DOHH2 (cell line): ENCODE data around the gene NDUFC2.

Experiments
- EZH2phosphoT487 ChIP-seq: fragments of 200-600 bp; sonication (generic); IDR thresholded peaks from 2 replicates; pipeline ENCODE4 v1.6.1; 2017; ENCODE audit warnings: borderline replicate concordance, mild to moderate bottlenecking, antibody characterized with exemption, low read length, moderate library complexity, mixed read lengths
- TF ChIP-seq, protein P1 (sequence below): fragments of 200-600 bp; sonication (generic); IDR thresholded peaks from one replicate; pipeline ENCODE4 v1.5.1; 2014; ENCODE audit warnings: antibody characterized with exemption, mild to moderate bottlenecking, low read depth, low read length; ENCODE audit not compliant: poor library complexity, severe bottlenecking

DNA sequence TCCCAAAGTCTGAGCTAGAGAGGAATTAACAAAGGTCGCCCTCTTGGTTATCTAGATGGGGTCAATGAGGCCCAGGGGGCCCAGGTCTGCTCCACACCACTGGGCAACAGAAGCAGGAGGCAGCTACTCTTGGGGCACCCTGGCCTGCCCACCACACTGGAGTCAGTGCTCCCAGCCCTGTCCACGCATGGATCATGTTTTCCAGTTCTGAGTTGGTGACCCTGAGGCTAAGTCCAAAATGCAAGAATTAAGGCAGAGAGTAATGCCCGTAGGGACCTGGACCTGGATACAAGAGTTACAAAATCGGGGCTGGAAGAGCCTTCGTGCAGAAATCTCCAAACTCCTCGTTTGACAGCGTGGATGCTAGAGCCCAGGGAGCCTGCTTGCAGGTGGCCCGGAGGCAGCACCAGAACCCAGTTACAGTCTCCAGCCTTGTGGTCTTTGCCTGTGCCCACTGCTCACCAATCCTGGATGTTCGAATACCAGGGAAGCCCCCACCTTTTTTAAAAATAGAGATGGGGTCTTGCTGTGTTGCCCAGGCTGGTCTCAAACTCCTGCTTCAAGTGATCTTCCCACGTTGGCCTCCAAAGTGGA is 22.1 kb downstream of the NDUFC2 start:
- TF ChIP-seq, protein P1, sequence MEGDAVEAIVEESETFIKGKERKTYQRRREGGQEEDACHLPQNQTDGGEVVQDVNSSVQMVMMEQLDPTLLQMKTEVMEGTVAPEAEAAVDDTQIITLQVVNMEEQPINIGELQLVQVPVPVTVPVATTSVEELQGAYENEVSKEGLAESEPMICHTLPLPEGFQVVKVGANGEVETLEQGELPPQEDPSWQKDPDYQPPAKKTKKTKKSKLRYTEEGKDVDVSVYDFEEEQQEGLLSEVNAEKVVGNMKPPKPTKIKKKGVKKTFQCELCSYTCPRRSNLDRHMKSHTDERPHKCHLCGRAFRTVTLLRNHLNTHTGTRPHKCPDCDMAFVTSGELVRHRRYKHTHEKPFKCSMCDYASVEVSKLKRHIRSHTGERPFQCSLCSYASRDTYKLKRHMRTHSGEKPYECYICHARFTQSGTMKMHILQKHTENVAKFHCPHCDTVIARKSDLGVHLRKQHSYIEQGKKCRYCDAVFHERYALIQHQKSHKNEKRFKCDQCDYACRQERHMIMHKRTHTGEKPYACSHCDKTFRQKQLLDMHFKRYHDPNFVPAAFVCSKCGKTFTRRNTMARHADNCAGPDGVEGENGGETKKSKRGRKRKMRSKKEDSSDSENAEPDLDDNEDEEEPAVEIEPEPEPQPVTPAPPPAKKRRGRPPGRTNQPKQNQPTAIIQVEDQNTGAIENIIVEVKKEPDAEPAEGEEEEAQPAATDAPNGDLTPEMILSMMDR: no peak
- no peak for TF ChIP-seq EZH2phosphoT487
